Loucy (cell line): ENCODE data around the gene ASB7.

ENCODE experiments used
- CTCF ChIP-seq: fragments of 200-600 bp; sonication (generic); conservative IDR thresholded peaks from 2 replicates; pipeline ENCODE4 v1.5.1; 2014; ENCODE audit warnings: mild to moderate bottlenecking, antibody characterized with exemption, low read length
- EZH2phosphoT487 ChIP-seq: fragments of 200-600 bp; IDR thresholded peaks from 2 replicates; pipeline ENCODE4 v1.6.1; 2018; ENCODE audit warnings: antibody characterized with exemption, mild to moderate bottlenecking, moderate library complexity, borderline replicate concordance

- TF ChIP-seq CTCF (no peak), EZH2phosphoT487 (no peak)
These were observed 61.5 kb downstream of the ASB7 start for GRCh38 chr15:100663915-100664281.
